Astrocyte (in vitro differentiated cells and primary cell): ENCODE data around the gene TNFRSF8. TPM values are rescaled to one million over a fixed set of nuclear protein-coding genes. Genes with fewer than 3 reads are reported as not detected.

Source experiments
- DNase-seq: peaks from one replicate; pipeline ENCODE4 v3.0.0-alpha.2; 2010; ENCODE audit warnings: low read depth
- FAIRE-seq: peaks from 2 replicates; lab custom pipeline; 2011; peaks lifted over from hg19 to GRCh38; lab: Jason Lieb, UNC
- H2AFZ ChIP-seq: 2 replicates; pipeline ENCODE4 v1.6.0; 2012; ENCODE audit warnings: low read depth, low read length, inconsistent platforms
- H3K27ac ChIP-seq: 2 replicates; pipeline ENCODE4 v1.5.1; 2011; ENCODE audit warnings: low read depth, low read length, inconsistent platforms
- H3K27me3 ChIP-seq: 2 replicates; pipeline ENCODE4 v1.6.0; 2011; ENCODE audit warnings: low read length, inconsistent platforms; ENCODE audit not compliant: insufficient read depth
- H3K36me3 ChIP-seq: 2 replicates; pipeline ENCODE4 v1.5.1; 2011; ENCODE audit warnings: low read length, inconsistent platforms; ENCODE audit not compliant: insufficient read depth
- H3K4me1 ChIP-seq: 2 replicates; pipeline ENCODE4 v1.5.1; 2011; ENCODE audit warnings: low read length, inconsistent platforms; ENCODE audit not compliant: insufficient read depth
- H3K4me2 ChIP-seq: 2 replicates; pipeline ENCODE4 v1.6.0; 2012; ENCODE audit warnings: low read length, inconsistent platforms
- H3K4me3 ChIP-seq: 2 replicates; pipeline ENCODE4 v1.5.1; 2011; ENCODE audit warnings: low read depth, mild to moderate bottlenecking, low read length, inconsistent platforms; ENCODE audit not compliant: insufficient read depth
- H3K79me2 ChIP-seq: 2 replicates; pipeline ENCODE4 v1.6.0; 2012; ENCODE audit warnings: mild to moderate bottlenecking, low read length, inconsistent platforms; ENCODE audit not compliant: insufficient read depth
- H3K9ac ChIP-seq: 2 replicates; pipeline ENCODE4 v1.6.0; 2012; ENCODE audit warnings: mild to moderate bottlenecking, low read length, inconsistent platforms
- H3K9me3 ChIP-seq: 2 replicates; pipeline ENCODE4 v1.5.1; 2012; ENCODE audit warnings: low read depth, mild to moderate bottlenecking, low read length, inconsistent platforms; ENCODE audit not compliant: insufficient read depth
- H4K20me1 ChIP-seq: 2 replicates; pipeline ENCODE4 v1.6.0; 2012; ENCODE audit warnings: low read length, inconsistent platforms; ENCODE audit not compliant: insufficient read depth
- H3K27ac Mint-ChIP-seq: one replicate; pipeline ENCODE4 v1.8.0; 2021; ENCODE audit warnings: mild to moderate bottlenecking, mixed read lengths; ENCODE audit not compliant: unreplicated experiment
- H3K27me3 Mint-ChIP-seq: one replicate; pipeline ENCODE4 v1.8.0; 2021; ENCODE audit warnings: low read depth, mixed read lengths; ENCODE audit not compliant: unreplicated experiment
- H3K36me3 Mint-ChIP-seq: one replicate; pipeline ENCODE4 v1.8.0; 2021; ENCODE audit warnings: low read depth, mixed read lengths; ENCODE audit not compliant: unreplicated experiment
- H3K4me1 Mint-ChIP-seq: one replicate; pipeline ENCODE4 v1.8.0; 2021; ENCODE audit warnings: low read depth, mixed read lengths; ENCODE audit not compliant: unreplicated experiment
- H3K4me3 Mint-ChIP-seq: one replicate; pipeline ENCODE4 v1.8.0; 2021; ENCODE audit warnings: mild to moderate bottlenecking, moderate library complexity, mixed read lengths; ENCODE audit not compliant: unreplicated experiment
- H3K9me3 Mint-ChIP-seq: one replicate; pipeline ENCODE4 v1.8.0; 2021; ENCODE audit warnings: mild to moderate bottlenecking, mixed read lengths; ENCODE audit not compliant: unreplicated experiment
- EZH2 ChIP-seq: IDR thresholded peaks from 2 replicates; pipeline ENCODE4 v1.6.1; 2012; ENCODE audit warnings: mild to moderate bottlenecking, low read length, inconsistent platforms; ENCODE audit not compliant: insufficient read depth
- total RNA-seq: library from RNA; stranded (reverse); gene quantifications from 2 replicates; pipeline ENCODE4 v1.2.1, GENCODE V29; 2021
- TF ChIP-seq, protein P1 (sequence below): IDR thresholded peaks from 2 replicates; pipeline ENCODE4 v1.5.1; 2011; ENCODE audit warnings: low read depth, mild to moderate bottlenecking, inconsistent platforms, low read length, moderate library complexity; ENCODE audit not compliant: insufficient read depth

The TNFRSF8 gene
- total RNA-seq, 1 donor from 2014 or later, result 0.16 TPM

DNA sequence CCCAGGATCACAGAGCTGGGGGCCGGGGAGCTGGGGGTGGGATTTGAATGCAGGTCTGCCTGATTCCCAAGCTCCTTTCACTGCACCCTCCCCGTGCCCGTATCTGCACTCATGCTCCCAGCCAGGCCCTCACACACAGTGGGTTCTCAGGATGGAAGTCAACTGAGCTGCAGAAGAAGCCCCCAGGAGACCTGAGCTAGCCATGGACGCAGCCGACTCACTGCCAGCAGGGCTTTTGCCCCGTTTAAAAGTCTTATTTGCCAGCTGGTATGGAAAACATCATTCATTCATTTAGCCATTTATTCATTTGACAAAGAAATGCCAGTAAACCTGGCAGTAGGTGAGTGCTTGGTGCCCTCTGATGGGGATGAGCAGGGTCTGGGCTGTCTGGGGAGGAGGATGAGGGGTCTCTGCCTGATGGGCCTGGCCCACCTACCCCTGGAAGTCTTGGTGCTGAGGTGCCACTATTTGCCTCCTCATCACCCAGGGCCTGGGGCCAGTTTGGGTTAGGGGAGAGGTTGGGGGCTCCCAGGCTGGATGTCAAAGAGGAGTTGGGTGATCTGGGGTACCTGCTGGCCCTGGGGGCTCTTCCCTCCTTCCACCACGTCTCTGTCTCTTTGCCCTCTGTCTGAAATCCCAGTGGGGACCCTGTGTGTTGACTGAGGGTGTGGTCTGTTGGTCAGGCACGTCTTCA, 106.5 kb downstream of the TNFRSF8 start:
- Histone ChIP-seq H4K20me1 (no peaks in the 10 kb centered on the region), H3K9me3 (no peaks in the 10 kb centered on the region), H3K79me2 (no peaks in the 10 kb centered on the region), H3K27ac (no peak overlapping the region), H3K27me3 (peaks cover 19% of the 10 kb centered on the region), H3K9ac (no peak overlapping the region), H3K36me3 (no peaks in the 10 kb centered on the region), H3K4me3 (no peak overlapping the region), H3K4me1 (no peaks in the 10 kb centered on the region), H3K4me2 (no peak overlapping the region), H2AFZ (no peak overlapping the region)
- Mint-ChIP-seq H3K9me3 (no peaks in the 10 kb centered on the region), H3K27ac (no peak overlapping the region), H3K36me3 (no peaks in the 10 kb centered on the region), H3K27me3 (peaks cover 67% of the 10 kb centered on the region), H3K4me3 (no peak overlapping the region), H3K4me1 (no peaks in the 10 kb centered on the region)
- DNase-seq (no peak), FAIRE-seq (no peak)
- TF ChIP-seq, protein P1, sequence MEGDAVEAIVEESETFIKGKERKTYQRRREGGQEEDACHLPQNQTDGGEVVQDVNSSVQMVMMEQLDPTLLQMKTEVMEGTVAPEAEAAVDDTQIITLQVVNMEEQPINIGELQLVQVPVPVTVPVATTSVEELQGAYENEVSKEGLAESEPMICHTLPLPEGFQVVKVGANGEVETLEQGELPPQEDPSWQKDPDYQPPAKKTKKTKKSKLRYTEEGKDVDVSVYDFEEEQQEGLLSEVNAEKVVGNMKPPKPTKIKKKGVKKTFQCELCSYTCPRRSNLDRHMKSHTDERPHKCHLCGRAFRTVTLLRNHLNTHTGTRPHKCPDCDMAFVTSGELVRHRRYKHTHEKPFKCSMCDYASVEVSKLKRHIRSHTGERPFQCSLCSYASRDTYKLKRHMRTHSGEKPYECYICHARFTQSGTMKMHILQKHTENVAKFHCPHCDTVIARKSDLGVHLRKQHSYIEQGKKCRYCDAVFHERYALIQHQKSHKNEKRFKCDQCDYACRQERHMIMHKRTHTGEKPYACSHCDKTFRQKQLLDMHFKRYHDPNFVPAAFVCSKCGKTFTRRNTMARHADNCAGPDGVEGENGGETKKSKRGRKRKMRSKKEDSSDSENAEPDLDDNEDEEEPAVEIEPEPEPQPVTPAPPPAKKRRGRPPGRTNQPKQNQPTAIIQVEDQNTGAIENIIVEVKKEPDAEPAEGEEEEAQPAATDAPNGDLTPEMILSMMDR, result no peak
- no peak for TF ChIP-seq EZH2

GRCh38 chr1:12170263-12170671, 107.2 kb downstream of the TNFRSF8 start:
- H3K79me2 ChIP-seq, result no peaks in the 10 kb centered on the region
- no peak for FAIRE-seq
- no peaks in the 10 kb centered on the region for H3K9me3 Mint-ChIP-seq

More at GRCh38 chr1:12170263-12170671, 107.2 kb downstream of the TNFRSF8 start:
- Histone ChIP-seq H2AFZ (no peak overlapping the region), H3K4me1 (no peaks in the 10 kb centered on the region), H3K27me3 (peaks cover 17% of the 10 kb centered on the region), H3K4me2 (no peak overlapping the region), H3K9me3 (no peaks in the 10 kb centered on the region), H3K9ac (no peak overlapping the region), H3K36me3 (no peaks in the 10 kb centered on the region), H3K4me3 (no peak overlapping the region), H3K27ac (no peak overlapping the region), H4K20me1 (no peaks in the 10 kb centered on the region)
- no peak for DNase-seq
- Mint-ChIP-seq H3K4me1 (no peaks in the 10 kb centered on the region), H3K27ac (no peak overlapping the region), H3K4me3 (no peak overlapping the region), H3K27me3 (peaks cover 64% of the 10 kb centered on the region), H3K36me3 (no peaks in the 10 kb centered on the region)
- no peak for TF ChIP-seq EZH2
- TF ChIP-seq, protein P1, result no peak
